ENCODE results near the gene USH2A. TPM values are rescaled to one million over a fixed set of nuclear protein-coding genes. Genes with fewer than 3 reads are reported as not detected.

Gene USH2A
- total and polyA plus RNA-seq, 3 donors from 2014 or later, result 1.6 to 2.5 (median 1.8) TPM

DNA sequence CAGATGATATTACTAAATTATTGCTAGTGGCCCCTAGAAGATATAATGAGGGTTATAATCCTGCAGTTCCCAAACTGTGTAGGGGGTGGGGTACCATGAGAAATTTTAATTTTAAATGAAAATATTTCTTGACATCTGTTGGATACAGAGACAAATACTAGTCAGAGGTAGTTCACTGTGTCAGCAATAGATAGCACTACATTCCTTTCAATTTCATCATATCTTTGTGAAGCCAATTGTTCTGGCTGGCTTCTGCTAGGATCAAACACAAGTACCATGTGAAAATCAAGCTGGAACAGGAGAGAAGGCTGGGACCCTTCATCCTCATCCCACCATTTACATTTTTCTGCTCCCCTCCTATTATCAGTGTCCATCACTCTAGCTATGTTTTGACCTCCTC lies 208.1 kb downstream of the USH2A start:
- Histone ChIP-seq H3K27me3 (no peaks in the 10 kb centered on the region), H3K4me3 (no peak overlapping the region), H3K9me3 (no peaks in the 10 kb centered on the region), H3K4me1 (no peaks in the 10 kb centered on the region), H3K27ac (no peak overlapping the region), H3K36me3 (ENCODE audit: low read depth, missing control alignments) (no peaks in the 10 kb centered on the region)
- no peak for TF ChIP-seq CTCF (IDR thresholded peaks at IDR 0.05)
- no peak for TF ChIP-seq POLR2A (IDR thresholded peaks at IDR 0.05)
- DNase-seq, result no peak
- intact Hi-C loops (cut with DNase I; ENCODE audit: low total_unique reads), result no loop called here

DNA sequence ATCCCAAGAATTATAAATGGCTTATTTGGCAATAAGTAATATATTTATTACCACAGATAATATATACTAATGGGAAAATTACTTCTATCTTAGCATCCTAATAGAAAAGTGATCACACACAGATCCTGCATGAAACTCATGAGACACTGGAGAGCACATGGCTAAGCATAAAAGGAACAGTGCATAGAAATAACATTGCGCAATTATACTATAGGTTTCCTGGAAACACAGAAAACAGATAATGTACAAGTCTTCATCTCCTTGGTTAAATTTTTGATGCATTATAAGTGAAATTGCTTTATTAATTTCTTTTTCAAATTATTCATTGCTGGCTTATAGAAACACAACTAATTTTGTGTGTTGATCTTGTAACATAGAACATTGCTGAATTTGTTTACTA lies 210.4 kb downstream of the USH2A start:
- TF ChIP-seq CTCF (IDR thresholded peaks at IDR 0.05) (no peak), POLR2A (IDR thresholded peaks at IDR 0.05) (no peak)
- H3K27ac ChIP-seq, result no peak overlapping the region
- 97 to 100% methylated on average over 1 of the region's 1 CpG for WGBS, 2 donors

DNA sequence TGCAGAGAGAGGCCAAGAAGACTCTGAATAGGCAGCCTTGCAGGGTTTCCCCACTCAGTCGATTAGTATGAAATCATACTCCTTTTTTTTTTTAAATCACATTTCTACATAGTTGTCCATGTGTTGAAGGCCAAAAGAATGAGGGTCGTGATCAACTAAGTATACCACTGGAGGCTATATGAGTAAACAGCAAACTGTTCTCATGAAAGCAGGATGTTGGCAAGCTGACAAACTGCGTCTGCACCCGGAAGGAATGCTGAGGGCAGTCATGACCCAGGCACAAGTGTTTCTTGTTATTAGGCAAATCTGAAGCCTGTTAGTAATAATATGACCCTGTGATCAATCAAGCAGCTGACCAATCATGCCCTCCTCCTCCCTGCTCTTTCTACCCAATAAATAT lies 213.2 kb downstream of the USH2A start:
- no peak overlapping the region for H3K4me3 ChIP-seq
- no peaks in the 10 kb centered on the region for H3K27me3 ChIP-seq
- TF ChIP-seq CTCF (IDR thresholded peaks at IDR 0.05), result no peak
- no peak for TF ChIP-seq POLR2A (IDR thresholded peaks at IDR 0.05)
- no peak overlapping the region for H3K27ac ChIP-seq
- intact Hi-C loops (cut with DNase I; ENCODE audit: low total_unique reads), result no loop called here
- 54 to 55% methylated on average over 4 of the region's 4 CpGs for WGBS, 2 donors
- no peaks in the 10 kb centered on the region for H3K36me3 ChIP-seq (ENCODE audit: low read depth, missing control alignments)
- H3K9me3 ChIP-seq, result no peaks in the 10 kb centered on the region
- H3K4me1 ChIP-seq, result no peaks in the 10 kb centered on the region
- no peak for DNase-seq

More for the DNA sequence above, 210.4 kb downstream of the USH2A start:
- Histone ChIP-seq H3K27me3 (no peaks in the 10 kb centered on the region), H3K4me1 (no peaks in the 10 kb centered on the region), H3K4me3 (no peak overlapping the region), H3K36me3 (ENCODE audit: low read depth, missing control alignments) (no peaks in the 10 kb centered on the region), H3K9me3 (no peaks in the 10 kb centered on the region)
- DNase-seq, result no peak
- intact Hi-C loops (cut with DNase I; ENCODE audit: low total_unique reads), result no loop called here

GRCh38 chr1:216209125-216209524 lies 214.1 kb downstream of the USH2A start:
- no peak for DNase-seq
- Histone ChIP-seq H3K36me3 (ENCODE audit: low read depth, missing control alignments) (no peaks in the 10 kb centered on the region), H3K27me3 (no peaks in the 10 kb centered on the region), H3K27ac (no peak overlapping the region), H3K9me3 (no peaks in the 10 kb centered on the region), H3K4me1 (no peaks in the 10 kb centered on the region), H3K4me3 (no peak overlapping the region)
- 92 to 95% methylated on average over 1 of the region's 1 CpG for WGBS, 2 donors
- TF ChIP-seq POLR2A (IDR thresholded peaks at IDR 0.05) (no peak), CTCF (IDR thresholded peaks at IDR 0.05) (no peak)
- intact Hi-C loops (cut with DNase I; ENCODE audit: low total_unique reads), result no loop called here

GRCh38 chr1:216207154-216207553 lies 216.1 kb downstream of the USH2A start:
- WGBS, 2 donors, result 79 to 92% methylated on average over 1 of the region's 1 CpG

More at GRCh38 chr1:216207154-216207553, 216.1 kb downstream of the USH2A start:
- Histone ChIP-seq H3K4me1 (no peaks in the 10 kb centered on the region), H3K4me3 (no peak overlapping the region), H3K27me3 (no peaks in the 10 kb centered on the region), H3K9me3 (no peaks in the 10 kb centered on the region), H3K27ac (no peak overlapping the region), H3K36me3 (ENCODE audit: low read depth, missing control alignments) (no peaks in the 10 kb centered on the region)
- intact Hi-C loops (cut with DNase I; ENCODE audit: low total_unique reads), result no loop called here
- no peak for DNase-seq
- no peak for TF ChIP-seq CTCF (IDR thresholded peaks at IDR 0.05)
- TF ChIP-seq POLR2A (IDR thresholded peaks at IDR 0.05), result no peak

All from testis (tissue), 3 donors.